ENCODE data around the gene OR10A6. TPM values are rescaled to one million over a fixed set of nuclear protein-coding genes. Genes with fewer than 3 reads are reported as not detected.

The OR10A6 gene
- total and polyA plus RNA-seq, 8 donors, result not detected

DNA sequence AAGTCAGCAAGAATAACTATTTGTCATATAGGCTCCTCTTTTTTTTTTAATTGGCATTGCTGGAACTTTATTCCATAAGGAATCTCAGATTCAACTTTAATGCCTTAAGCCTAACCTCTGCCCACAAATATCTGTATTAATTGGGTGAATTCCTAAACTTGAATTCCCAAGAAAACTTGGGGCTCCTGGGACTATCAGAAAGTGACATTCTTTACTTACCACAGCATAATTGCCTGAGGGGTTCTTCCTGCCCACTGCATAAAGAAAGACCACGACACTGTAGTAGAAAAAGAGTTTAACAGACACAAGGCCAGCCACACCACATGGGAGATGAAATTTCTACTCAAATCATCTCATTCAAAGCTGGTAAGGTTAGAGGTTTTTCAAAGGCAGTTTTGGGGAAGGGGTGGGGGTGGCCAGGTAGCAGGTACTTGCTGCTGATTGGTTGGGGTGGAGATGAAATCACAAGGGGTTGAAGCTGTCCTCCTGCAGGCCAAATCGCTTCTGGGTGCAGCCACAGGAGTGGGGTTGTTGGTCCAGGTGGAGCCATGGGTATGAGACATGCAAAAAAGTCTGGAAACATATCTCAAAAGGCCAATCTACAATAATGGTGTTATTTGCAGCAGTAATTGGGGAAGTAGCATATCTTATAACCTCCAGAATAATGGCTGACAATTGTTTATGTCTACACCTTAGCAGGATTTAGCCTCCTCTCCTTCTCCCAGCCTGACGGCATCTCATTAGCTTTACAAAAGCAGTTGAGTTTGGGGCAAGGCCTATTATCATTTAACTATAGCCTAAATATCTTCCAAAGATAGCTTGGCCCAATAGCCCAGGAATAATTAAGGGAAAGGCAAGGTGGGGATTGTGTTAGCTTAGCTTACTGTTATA, 38.9 kb upstream of the OR10A6 start:
- no peak for FAIRE-seq
- TF ChIP-seq, protein P1, sequence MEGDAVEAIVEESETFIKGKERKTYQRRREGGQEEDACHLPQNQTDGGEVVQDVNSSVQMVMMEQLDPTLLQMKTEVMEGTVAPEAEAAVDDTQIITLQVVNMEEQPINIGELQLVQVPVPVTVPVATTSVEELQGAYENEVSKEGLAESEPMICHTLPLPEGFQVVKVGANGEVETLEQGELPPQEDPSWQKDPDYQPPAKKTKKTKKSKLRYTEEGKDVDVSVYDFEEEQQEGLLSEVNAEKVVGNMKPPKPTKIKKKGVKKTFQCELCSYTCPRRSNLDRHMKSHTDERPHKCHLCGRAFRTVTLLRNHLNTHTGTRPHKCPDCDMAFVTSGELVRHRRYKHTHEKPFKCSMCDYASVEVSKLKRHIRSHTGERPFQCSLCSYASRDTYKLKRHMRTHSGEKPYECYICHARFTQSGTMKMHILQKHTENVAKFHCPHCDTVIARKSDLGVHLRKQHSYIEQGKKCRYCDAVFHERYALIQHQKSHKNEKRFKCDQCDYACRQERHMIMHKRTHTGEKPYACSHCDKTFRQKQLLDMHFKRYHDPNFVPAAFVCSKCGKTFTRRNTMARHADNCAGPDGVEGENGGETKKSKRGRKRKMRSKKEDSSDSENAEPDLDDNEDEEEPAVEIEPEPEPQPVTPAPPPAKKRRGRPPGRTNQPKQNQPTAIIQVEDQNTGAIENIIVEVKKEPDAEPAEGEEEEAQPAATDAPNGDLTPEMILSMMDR (IDR thresholded peaks at IDR 0.05), result no peak
- intact Hi-C loops (cut with DNase I), result no loop called here

DNA sequence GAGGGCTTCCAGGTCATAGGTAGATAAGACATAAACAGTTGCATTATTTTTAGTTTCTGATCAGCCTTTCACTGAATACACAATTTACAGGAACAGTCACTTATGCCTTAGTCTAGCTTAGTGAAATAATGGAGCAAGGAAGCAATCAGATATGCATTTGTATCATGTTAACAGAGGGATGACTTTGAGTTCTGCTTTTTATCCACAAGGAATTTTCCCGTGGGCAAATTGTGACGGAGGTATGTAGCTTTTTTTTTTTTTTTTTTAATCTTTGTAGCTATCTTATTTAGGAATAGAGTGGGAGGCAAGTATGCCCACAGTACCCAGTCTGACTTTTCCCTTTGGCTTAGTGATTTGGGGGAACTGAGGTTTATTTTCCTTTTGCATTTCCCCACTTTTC, 37.6 kb upstream of the OR10A6 start:
- Histone ChIP-seq H3K36me3 (no peaks in the 10 kb centered on the region), H3K27ac (no peak overlapping the region), H3K4me3 (no peak overlapping the region), H3K27me3 (no peaks in the 10 kb centered on the region), H3K9me3 (no peaks in the 10 kb centered on the region), H3K4me1 (peaks cover 0 to 3% (median 0%) of the 10 kb centered on the region in 3 donors)
- intact Hi-C loops (cut with DNase I), result no loop called here
- FAIRE-seq (no peak), ATAC-seq (no peak), DNase-seq (no peak)
- 42 to 56% methylated on average over 2 of the region's 2 CpGs for WGBS, 2 donors
- TF ChIP-seq, protein P1 (IDR thresholded peaks at IDR 0.05), result no peak

More for the DNA sequence above, 38.9 kb upstream of the OR10A6 start:
- Histone ChIP-seq H3K4me1 (no peaks in the 10 kb centered on the region), H3K27me3 (no peaks in the 10 kb centered on the region), H3K9me3 (no peaks in the 10 kb centered on the region), H3K4me3 (no peak overlapping the region), H3K27ac (no peak overlapping the region), H3K36me3 (no peaks in the 10 kb centered on the region)
- ATAC-seq (no peak), DNase-seq (no peak)
- WGBS, 2 donors, result 73 to 81% methylated on average over 3 of the region's 3 CpGs

DNA sequence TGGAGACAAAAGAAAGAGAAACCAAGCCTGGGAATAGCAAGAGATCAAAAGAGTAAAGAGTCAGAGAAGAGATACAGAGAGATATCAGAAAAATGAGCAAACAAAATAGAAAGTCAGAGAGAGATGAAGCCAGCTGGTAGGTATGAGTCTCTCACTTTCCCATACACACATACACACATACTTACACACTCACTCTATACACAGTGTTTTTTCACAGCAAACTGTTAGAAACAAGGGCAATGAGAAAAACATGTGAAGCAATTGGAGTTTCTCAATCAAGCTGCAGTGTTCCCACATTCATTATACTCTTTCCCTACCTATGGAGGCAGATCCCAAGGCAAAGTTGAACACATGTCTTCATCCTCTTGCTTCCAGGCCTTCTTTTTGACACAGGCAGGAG, 36.8 kb upstream of the OR10A6 start:
- no peak for FAIRE-seq
- H3K27ac ChIP-seq, result no peak overlapping the region
- TF ChIP-seq, protein P1 (IDR thresholded peaks at IDR 0.05), result no peak
- no peak for ATAC-seq
- DNase-seq, result no peak
- H3K9me3 ChIP-seq, result no peaks in the 10 kb centered on the region
- no peaks in the 10 kb centered on the region for H3K27me3 ChIP-seq
- no peak overlapping the region for H3K4me3 ChIP-seq
- intact Hi-C loops (cut with DNase I), result no loop called here
- H3K4me1 ChIP-seq, result peaks cover 0 to 3% (median 0%) of the 10 kb centered on the region in 3 donors
- H3K36me3 ChIP-seq, result no peaks in the 10 kb centered on the region

GRCh38 chr11:7967097-7967496, 36.0 kb upstream of the OR10A6 start:
- ATAC-seq, result no peak
- H3K36me3 ChIP-seq, result no peaks in the 10 kb centered on the region
- no peak overlapping the region for H3K4me3 ChIP-seq
- 80 to 100% methylated on average over 1 of the region's 1 CpG for WGBS, 2 donors
- DNase-seq, result no peak
- H3K27me3 ChIP-seq, result no peaks in the 10 kb centered on the region
- TF ChIP-seq, protein P1 (IDR thresholded peaks at IDR 0.05), result no peak
- intact Hi-C loops (cut with DNase I), result no loop called here
- no peak for FAIRE-seq
- H3K9me3 ChIP-seq, result no peaks in the 10 kb centered on the region
- H3K4me1 ChIP-seq, result peaks cover 0 to 3% (median 0%) of the 10 kb centered on the region in 3 donors
- no peak overlapping the region for H3K27ac ChIP-seq

- Histone ChIP-seq H3K4me1 (peaks cover 0 to 3% (median 0%) of the 10 kb centered on the region in 3 donors), H3K9me3 (no peaks in the 10 kb centered on the region), H3K36me3 (no peaks in the 10 kb centered on the region), H3K27ac (no peak within 1 kb of the TSS), H3K4me3 (no peak within 1 kb of the TSS), H3K27me3 (no peaks in the 10 kb centered on the region)
- FAIRE-seq, result no peak
- DNase-seq, result no peak
- TF ChIP-seq, protein P1 (IDR thresholded peaks at IDR 0.05), result no peak
- 92 to 96% methylated on average over 1 of the region's 1 CpG for WGBS, 2 donors
- intact Hi-C loops (cut with DNase I), result no loop called here
- no peak for ATAC-seq
Measured at GRCh38 chr11:7965386-7965785, 34.3 kb upstream of the OR10A6 start, which contains the start of gene NLRP10. Gene NLRP10 (minus strand): TSS chr11:7965447. CDS start chr11:7963495, 1,952 bp downstream.
